Vagina (tissue), 1 donor: ENCODE results near the gene BAZ2B. TPM values are rescaled to one million over a fixed set of nuclear protein-coding genes. Genes with fewer than 3 reads are reported as not detected.

ENCODE experiments used
- small RNA-seq: library from RNA; depleted of rRNA; stranded (forward); fragments of <200 nt; gene quantifications from one replicate; pipeline ENCODE3, GENCODE V24; 2016
- total RNA-seq: library from RNA; depleted of rRNA; stranded (reverse); fragments of >200 nt; gene quantifications from one replicate; pipeline ENCODE4 v1.2.3, GENCODE V29; 2016

The BAZ2B gene
- total RNA-seq, 1 donor from 2014 or later, result 90.6 TPM

Small RNAs within 50 kb of the gene (small RNA-seq; reads per million reads assigned to genes)
- gene RF00019, result not detected

Other genes starting within 250 kb of the BAZ2B start
- gene MARCHF7, start 96.0 kb upstream of the BAZ2B start, total RNA-seq, result 116 TPM
- gene CD302, start 181.7 kb upstream of the BAZ2B start, total RNA-seq, result 56.5 TPM